Stimulated activated CD4-positive, alpha-beta T cell treated with anti-CD3 and anti-CD28 coated beads, TNF-alpha, amount 100 ng/mL, for 24 hours (primary cell): ENCODE results near the gene SHROOM3.

Source experiments
- DNase-seq, 3 experiments: peaks; one replicate each; pipeline ENCODE4 v3.0.0-alpha.2; 2020; ENCODE audit warnings: low read depth in 3 of 3

The SHROOM3 gene

DNA sequence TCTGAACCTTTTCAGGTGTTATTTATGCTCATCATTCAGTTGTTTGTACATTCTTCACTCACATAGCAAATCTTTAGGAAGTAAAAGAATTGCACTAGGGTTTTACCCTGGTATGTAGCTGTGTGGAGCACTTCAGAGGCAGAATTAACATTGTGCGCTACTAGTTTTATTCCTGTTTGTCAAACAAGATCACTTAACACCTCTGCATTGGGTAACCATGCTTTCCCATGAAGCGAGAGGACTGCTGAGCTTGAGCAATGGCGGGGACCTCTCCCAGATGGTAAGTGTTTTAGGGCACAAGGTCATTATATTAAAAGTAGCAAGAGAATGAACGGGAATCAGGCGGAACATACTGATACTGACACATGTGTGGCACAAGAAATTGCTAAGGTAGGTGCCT, 59.2 kb downstream of the SHROOM3 start:
- no peak for DNase-seq

- no peak for DNase-seq
These were observed 60.0 kb downstream of the SHROOM3 start for GRCh38 chr4:76494871-76495590.

DNA sequence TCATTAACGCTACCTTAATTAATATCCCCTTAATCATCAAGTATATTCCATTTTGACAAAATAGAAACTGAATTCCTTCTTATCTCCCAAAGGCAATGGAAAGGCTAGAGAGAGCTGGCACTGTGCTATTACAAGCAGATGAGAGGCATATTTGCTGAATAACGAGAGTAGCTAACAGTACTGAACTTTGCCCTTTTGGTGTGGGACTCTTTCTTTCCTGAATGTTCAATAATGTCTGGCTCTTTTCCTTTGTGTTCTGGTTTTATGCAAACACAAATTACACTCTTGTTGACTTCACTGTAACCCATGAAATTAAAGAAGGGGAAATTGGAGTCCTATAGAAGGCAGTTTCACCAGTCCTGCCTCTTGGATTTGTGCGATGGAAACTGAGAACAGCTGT, 63.5 kb downstream of the SHROOM3 start:
- no peak for DNase-seq

GRCh38 chr4:76499461-76499860, 64.4 kb downstream of the SHROOM3 start:
- no peak for DNase-seq

DNA sequence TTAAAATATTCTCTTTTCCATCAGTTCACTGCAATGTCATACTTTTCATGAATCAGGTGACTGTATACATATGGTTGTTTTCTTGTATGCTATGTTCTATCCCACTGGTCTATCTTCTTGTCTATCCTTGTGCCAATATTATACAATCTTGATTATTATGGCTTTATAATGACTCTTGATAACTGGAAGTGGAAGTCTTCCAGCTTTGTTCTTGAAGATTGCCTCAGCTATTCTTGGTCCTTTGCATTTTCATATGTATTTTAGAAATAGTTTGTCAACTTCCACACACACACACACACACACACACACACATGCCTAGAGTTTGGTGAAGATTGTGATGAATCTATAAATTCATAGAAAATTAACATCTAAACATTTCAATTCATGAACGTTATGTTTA, 67.9 kb downstream of the SHROOM3 start:
- DNase-seq: no peak

- no peak for DNase-seq
These were observed 69.8 kb downstream of the SHROOM3 start for GRCh38 chr4:76504613-76505465.

- no peak for DNase-seq
These were observed 76.9 kb downstream of the SHROOM3 start for GRCh38 chr4:76511947-76512346.

DNA sequence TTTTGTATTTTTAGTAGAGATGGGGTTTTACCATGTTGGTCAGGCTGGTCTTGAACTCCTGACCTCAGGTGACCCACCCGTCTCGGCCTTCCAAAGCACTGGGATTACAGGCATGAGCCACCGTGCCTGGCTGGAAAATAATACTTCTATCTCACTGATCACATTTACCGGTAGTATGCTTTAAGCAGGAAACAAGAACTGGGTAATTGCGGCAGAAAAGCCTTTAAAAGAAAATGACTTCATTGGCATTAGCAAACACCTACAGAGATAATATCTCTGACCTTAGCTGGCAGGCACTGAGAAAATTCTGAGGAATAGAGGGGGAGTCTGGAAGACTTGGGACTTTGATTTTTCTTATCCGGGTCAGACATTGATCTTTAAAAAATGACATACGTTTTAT, 78.5 kb downstream of the SHROOM3 start:
- no peak for DNase-seq

GRCh38 chr4:76514087-76514486, 79.1 kb downstream of the SHROOM3 start:
- no peak for DNase-seq

- no peak for DNase-seq
These were observed 81.2 kb downstream of the SHROOM3 start for GRCh38 chr4:76515975-76516843.

DNA sequence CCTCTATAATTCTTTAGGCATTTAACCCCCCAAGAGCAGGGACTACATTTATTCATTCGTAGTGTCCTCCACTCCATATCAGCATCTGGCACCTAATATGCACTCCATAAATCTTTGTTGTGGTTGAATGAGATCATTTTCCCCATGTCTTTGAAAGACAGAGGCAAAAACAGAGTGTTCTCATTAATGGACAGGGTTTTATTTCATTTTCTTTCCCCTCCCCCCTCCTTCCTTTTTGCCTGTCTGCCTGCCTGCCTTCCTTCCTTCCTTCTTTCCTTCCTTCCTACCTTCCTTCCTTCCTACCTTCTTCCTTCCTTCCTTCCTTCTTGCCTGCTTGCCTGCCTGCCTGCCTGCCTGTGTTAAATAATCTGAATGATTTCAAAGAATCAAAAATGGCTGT, 83.2 kb downstream of the SHROOM3 start:
- no peak for DNase-seq

DNA sequence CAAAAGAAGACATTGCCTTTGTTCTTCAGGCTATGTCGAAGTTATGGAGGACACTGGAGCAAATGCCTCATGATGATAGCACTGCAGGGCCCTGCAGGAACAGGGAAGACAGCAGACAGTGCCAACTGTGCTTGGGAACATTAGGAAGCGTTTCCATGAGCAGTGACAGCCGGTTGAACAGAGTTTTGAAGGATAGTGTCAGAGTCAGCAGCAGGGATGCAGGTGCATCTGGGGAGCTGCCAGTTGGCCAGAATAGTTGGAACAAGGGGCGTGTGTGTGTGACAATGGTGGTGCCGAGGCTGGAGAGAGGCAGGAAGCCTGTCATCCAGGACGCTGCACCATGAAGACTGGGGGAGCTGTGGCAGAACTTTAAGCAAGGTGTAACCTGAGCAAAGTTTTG, 88.6 kb downstream of the SHROOM3 start:
- DNase-seq: no peak

GRCh38 chr4:76525751-76526150, 90.7 kb downstream of the SHROOM3 start:
- no peak for DNase-seq

- no peak for DNase-seq
These were observed 91.6 kb downstream of the SHROOM3 start for GRCh38 chr4:76526585-76526990.

DNA sequence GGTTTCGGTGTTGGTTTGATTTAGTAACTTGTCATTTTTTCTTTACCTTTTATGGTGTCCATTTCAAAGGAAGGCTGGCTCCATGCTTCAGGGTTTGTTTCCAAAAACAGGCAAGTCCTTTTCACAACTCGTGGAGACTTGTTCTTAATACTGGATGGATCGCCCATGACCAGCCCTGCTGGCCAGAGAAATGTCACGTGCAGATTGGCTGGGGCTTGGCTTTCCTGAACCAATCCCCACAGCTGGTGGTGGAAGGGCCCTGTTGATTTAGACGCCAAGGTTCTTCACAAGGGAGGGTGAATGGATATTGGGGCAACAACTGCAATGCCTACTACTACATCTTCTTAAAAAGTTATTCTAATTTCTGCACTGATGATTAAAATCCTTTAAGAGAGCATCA, 92.6 kb downstream of the SHROOM3 start:
- no peak for DNase-seq

DNA sequence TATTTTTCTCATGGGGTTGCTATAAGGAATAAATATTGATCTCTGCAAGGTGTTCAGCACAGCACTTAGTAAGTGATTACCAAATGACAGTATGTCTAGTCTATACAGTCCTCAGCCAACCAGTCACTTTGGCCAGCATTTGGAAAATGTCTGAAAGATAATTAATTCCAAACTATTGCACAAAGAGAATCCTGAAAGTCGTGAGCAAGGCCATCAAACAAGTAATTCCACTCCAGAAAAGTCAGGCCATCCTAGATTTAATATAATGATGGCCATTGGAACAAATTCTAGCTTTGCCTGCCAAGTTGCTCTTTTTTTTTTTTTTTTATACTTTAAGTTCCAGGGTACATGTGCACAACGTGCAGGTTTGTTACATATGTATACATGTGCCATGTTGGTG, 96.6 kb downstream of the SHROOM3 start:
- no peak for DNase-seq

DNA sequence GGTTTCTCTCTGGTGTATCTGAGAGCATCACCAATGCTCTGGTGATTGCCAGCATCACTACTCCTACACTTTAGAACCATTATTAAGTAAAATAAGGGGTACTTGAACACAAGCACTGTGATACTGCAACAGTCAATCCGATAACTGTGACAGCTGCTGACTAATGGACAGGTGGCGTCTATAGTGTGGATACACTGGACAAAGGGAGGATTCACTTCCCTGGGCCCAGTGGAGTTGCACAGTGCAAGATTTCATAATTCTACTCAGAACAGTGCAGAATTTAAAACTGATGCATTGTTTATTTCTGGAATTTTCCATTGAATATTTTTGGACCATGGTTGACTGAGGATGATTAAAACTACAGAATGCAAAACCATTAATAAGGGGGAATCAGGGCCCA, 97.8 kb downstream of the SHROOM3 start:
- DNase-seq: no peak

GRCh38 chr4:76533314-76533713, 98.3 kb downstream of the SHROOM3 start:
- no peak for DNase-seq

- DNase-seq: no peak
These were observed 100.8 kb downstream of the SHROOM3 start for GRCh38 chr4:76535603-76536372.

- DNase-seq: no peak
These were observed 101.3 kb downstream of the SHROOM3 start for GRCh38 chr4:76536373-76536689.

DNA sequence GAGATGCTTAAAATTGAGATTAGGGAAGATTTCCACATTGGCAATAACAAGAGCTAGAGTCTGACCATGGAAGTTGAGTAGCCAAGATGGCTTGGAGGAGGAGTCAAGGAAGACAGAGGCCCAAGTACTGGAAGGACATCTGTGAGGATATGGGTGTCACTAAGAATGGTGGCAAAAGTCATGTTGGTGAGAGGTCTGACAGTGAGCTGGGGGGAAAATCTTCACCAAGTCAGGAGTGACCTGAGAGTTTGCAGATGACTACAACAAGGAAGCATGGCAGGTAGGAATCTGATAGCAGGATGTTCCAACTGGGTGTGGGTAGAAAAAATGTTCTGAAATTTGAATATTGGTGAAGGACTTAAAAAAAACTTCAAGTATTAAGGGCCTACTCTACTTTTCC, 103.3 kb downstream of the SHROOM3 start:
- DNase-seq: no peak

DNA sequence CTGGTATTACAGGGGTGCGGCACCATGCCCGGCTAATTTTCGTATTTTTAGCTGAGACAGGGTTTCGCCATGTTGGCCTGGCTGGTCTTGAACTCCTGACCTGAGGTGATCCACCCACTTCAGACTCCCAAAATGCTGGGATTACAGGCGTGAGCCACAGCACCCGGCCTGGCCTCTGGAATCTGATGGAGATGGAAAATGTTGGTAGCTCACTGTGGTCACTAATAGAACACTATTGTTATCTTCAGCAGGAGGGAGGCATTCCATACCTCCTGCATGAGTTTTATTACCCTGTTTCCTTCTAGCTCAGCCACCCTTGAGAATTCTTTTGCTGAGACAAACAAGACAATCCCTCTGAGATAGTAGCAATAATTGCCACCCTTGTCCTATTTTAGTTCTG, 105.0 kb downstream of the SHROOM3 start:
- no peak for DNase-seq
